Measurements from ENCODE around the gene CHD3. TPM values are rescaled to one million over a fixed set of nuclear protein-coding genes. Genes with fewer than 3 reads are reported as not detected.

The CHD3 gene
- total and polyA plus RNA-seq, 10 of the 15 experiments (the other 5 are each of a cell fraction or from before 2014, with no cell fraction given): 1.4 to 86.8 (median 39.1) TPM

GRCh38 chr17:7856811-7857712 is 31.5 kb upstream of the CHD3 start, which contains the start of gene NAA38:
TSS of gene NAA38 (minus strand) at chr17:7857559. CDS start at chr17:7857463, 96 bp downstream.
- RAD21 ChIA-PET (ENCODE audit: unreplicated experiment): interaction anchor here (0.7 to 3.1 kb wide), 21 partner anchors 13 to 360 kb away, joined by 3 to 44 read pairs (median 6); partner anchors contain the start of genes CNTROB, KDM6B, SAT2 and TP53
- Histone ChIP-seq H2AFZ (ENCODE audit: control insufficient read depth, low read depth, low read length) (peak within 1 kb of the TSS; percentile 97), H3K4me3 (peak within 1 kb of the TSS; percentile 96), H3K4me1 (ENCODE audit: control insufficient read depth, insufficient read depth, low read length) (peaks cover 19% of the 10 kb centered on the region), H3K79me2 (ENCODE audit: control insufficient read depth, insufficient read depth, low read length) (peaks cover 17% of the 10 kb centered on the region), H4K20me1 (ENCODE audit: control insufficient read depth, insufficient read depth) (no peaks in the 10 kb centered on the region; the same call in 1 of the 2 replicates), H3K36me3 (ENCODE audit: control insufficient read depth in 2 of 2, insufficient read depth in 2 of 2, low read length in 1 of 2) (peaks cover 5 to 11% of the 10 kb centered on the region in 2 experiments), H3K27me3 (replicated peaks in 1 of 2; ENCODE audit: control insufficient read depth in 2 of 2, insufficient read depth in 2 of 2, low read length in 1 of 2) (no peaks in the 10 kb centered on the region), H3K9ac (ENCODE audit: control insufficient read depth, insufficient read depth, low read length) (peak within 1 kb of the TSS; percentile 86), H3K4me2 (ENCODE audit: control insufficient read depth, insufficient read depth) (peak within 1 kb of the TSS; percentile 92), H3K27ac (ENCODE audit: control insufficient read depth, insufficient read depth) (peak within 1 kb of the TSS; percentile 96), H3K9me3 (replicated peaks; ENCODE audit: control insufficient read depth, insufficient read depth, low read length) (no peaks in the 10 kb centered on the region)
- SMC1A ChIA-PET (ENCODE audit: uncharacterized antibody, unreplicated experiment): interaction anchor here (0.6 to 1.5 kb wide), 18 partner anchors 10 to 200 kb away, joined by 3 to 7 read pairs (median 5); partner anchors contain the start of genes CNTROB, KDM6B and TRAPPC1
- TSS peak; percentile 87 for BruUV-seq (replicated peaks)
- peak; percentile 95 for FAIRE-seq
- peak; percentile 91 for ATAC-seq
- POLR2A ChIA-PET: interaction anchor here (0.5 to 1.9 kb wide), 16 partner anchors 12 to 619 kb away, joined by 3 to 14 read pairs (median 5); partner anchors contain the start of genes CNTROB, KDM6B, RNF227 and TRAPPC1
- CTCF ChIA-PET: interaction anchor here (0.6 to 2.6 kb wide), 27 partner anchors 10 to 262 kb away, joined by 3 to 28 read pairs (median 6); partner anchors contain the start of genes CNTROB, KDM6B, RNF227 and TP53
- in situ Hi-C loops (cut with MboI): no loop called here
- DNase-seq (ENCODE audit: low read depth, low spot score): peak; percentile 100
- under 1% methylated on average over 64 of the region's 64 CpGs for WGBS (ENCODE audit: insufficient coverage, insufficient replicate concordance, low lambda C conversion rate, missing lambda C conversion rate)
- intact Hi-C loops (cut with micrococcal nuclease; ENCODE audit: unreplicated experiment): loop anchor here (2.0 to 5.0 kb wide), 4 partner anchors 14 to 200 kb away; partner anchors contain the start of genes TP53 and WRAP53
- TF ChIP-seq TCF12 (IDR thresholded peaks at IDR 0.05; ENCODE audit: low read depth, low read length) (peak; percentile 28; the same call in 1 of the 2 replicates), SRF (IDR thresholded peaks at IDR 0.05; ENCODE audit: low read depth in 2 of 2, low read length in 2 of 2) (0 out of 4 replicates have a peak, but pooled peaks of 1 of the 2 experiments have one; percentile 0), SMARCA5 (IDR thresholded peaks at IDR 0.05) (no peak; the same call in 1 of the 2 replicates), MXI1 (IDR thresholded peaks at IDR 0.05; ENCODE audit: low read depth, low read length) (no peak; the same call in 1 of the 2 replicates), KLF5 (IDR thresholded peaks at IDR 0.05; ENCODE audit: partially characterized antibody) (no peak), JUNB (IDR thresholded peaks at IDR 0.05) (no peak), BRCA1 (IDR thresholded peaks at IDR 0.05; ENCODE audit: low read depth, low read length) (peak; percentile 97), HDAC2 (IDR thresholded peaks at IDR 0.05) (no peak), NBN (IDR thresholded peaks at IDR 0.05) (peak; percentile 86), SUPT20H (IDR thresholded peaks at IDR 0.05; ENCODE audit: borderline replicate concordance, control insufficient read depth, low read depth, low read length) (no peak), ZNF384 (IDR thresholded peaks at IDR 0.05; ENCODE audit: borderline replicate concordance, low read depth, low read length) (no peak), SKIL (IDR thresholded peaks at IDR 0.05; ENCODE audit: low read depth, poor library complexity, severe bottlenecking) (no peak), RUNX3 (IDR thresholded peaks at IDR 0.05; ENCODE audit: low read length) (peak; percentile 72), ESRRA (IDR thresholded peaks at IDR 0.05; ENCODE audit: low read length) (no peak), HSF1 (IDR thresholded peaks at IDR 0.05; ENCODE audit: low read depth, low read length) (no peak), ZBTB4 (CRISPR knock-in tag; IDR thresholded peaks at IDR 0.05) (no peak)

Data from GM12878 (cell line).